Uterus (tissue), 4 donors: Measurements from ENCODE around the gene SERPINI2. TPM values are rescaled to one million over a fixed set of nuclear protein-coding genes. Genes with fewer than 3 reads are reported as not detected.

Experiments used
- DNase-seq, 2 donors: peaks; one replicate each; pipeline ENCODE4 v3.0.0-alpha.2; 2019 to 2020
- H3K27ac ChIP-seq, 2 donors: fragments of 200-600 bp; sonication (generic); 1 replicate in 1 of 2; 2 replicates in 1 of 2; pipeline ENCODE4 v1.5.1; 2016 to 2018
- H3K27me3 ChIP-seq, 2 donors: fragments of 200-600 bp; sonication (generic); one replicate each; pipeline ENCODE4 v1.5.1; 2018 to 2019; ENCODE audit warnings: control low read depth in 1 of 2
- H3K36me3 ChIP-seq, 2 donors: fragments of 200-600 bp; sonication (generic); one replicate each; pipeline ENCODE4 v1.5.1; 2019; ENCODE audit warnings: control low read depth in 1 of 2
- H3K4me1 ChIP-seq, 2 donors: fragments of 200-600 bp; sonication (generic); one replicate each; pipeline ENCODE4 v1.5.1; 2018 to 2019; ENCODE audit warnings: control low read depth in 1 of 2
- H3K4me3 ChIP-seq, 2 donors: fragments of 200-600 bp; sonication (generic); 1 replicate in 1 of 2; 2 replicates in 1 of 2; pipeline ENCODE4 v1.5.1; 2018 to 2019; ENCODE audit warnings: mild to moderate bottlenecking in 1 of 2
- H3K9me3 ChIP-seq, 2 donors: fragments of 200-600 bp; sonication (generic); one replicate each; pipeline ENCODE4 v1.5.1; 2019; ENCODE audit warnings: control low read depth in 1 of 2
- POLR2A ChIP-seq, 2 donors: fragments of 450-650 bp; IDR thresholded peaks; one replicate each; pipeline ENCODE4 v1.6.1; 2016; ENCODE audit warnings: antibody characterized with exemption in 2 of 2, mild to moderate bottlenecking in 1 of 2, moderate library complexity in 1 of 2
- intact Hi-C: fragments of 100-400 bp; cut with DNase I; formaldehyde crosslinking; loops from one replicate; pipeline ENCODE4 v1.15.1; 2023; ENCODE audit warnings: low total_unique reads
- total RNA-seq, 4 donors: library from RNA; depleted of rRNA in 3 of 4; stranded (reverse); fragments of >200 nt in 3 of 4; gene quantifications; one replicate each; pipeline versions ENCODE4 v1.1.0 to v1.2.4, GENCODE V29; 2014 to 2023
- TF ChIP-seq, protein P1 (sequence below), 4 experiments: fragments of 200-600 bp in 2 of 4; fragments of 450-650 bp in 2 of 4; sonication (generic) in 2 of 4; IDR thresholded peaks; one replicate each; pipeline ENCODE4 v1.5.1; 2016 to 2019; ENCODE audit warnings: antibody characterized with exemption in 4 of 4, mild to moderate bottlenecking in 2 of 4, moderate library complexity in 1 of 4
- donor health status: DM: yes; HTN: yes; CAD: no.

Gene SERPINI2
- total RNA-seq, 4 donors from 2014 or later: 1.4 TPM; not detected in 3

- TF ChIP-seq, protein P1, sequence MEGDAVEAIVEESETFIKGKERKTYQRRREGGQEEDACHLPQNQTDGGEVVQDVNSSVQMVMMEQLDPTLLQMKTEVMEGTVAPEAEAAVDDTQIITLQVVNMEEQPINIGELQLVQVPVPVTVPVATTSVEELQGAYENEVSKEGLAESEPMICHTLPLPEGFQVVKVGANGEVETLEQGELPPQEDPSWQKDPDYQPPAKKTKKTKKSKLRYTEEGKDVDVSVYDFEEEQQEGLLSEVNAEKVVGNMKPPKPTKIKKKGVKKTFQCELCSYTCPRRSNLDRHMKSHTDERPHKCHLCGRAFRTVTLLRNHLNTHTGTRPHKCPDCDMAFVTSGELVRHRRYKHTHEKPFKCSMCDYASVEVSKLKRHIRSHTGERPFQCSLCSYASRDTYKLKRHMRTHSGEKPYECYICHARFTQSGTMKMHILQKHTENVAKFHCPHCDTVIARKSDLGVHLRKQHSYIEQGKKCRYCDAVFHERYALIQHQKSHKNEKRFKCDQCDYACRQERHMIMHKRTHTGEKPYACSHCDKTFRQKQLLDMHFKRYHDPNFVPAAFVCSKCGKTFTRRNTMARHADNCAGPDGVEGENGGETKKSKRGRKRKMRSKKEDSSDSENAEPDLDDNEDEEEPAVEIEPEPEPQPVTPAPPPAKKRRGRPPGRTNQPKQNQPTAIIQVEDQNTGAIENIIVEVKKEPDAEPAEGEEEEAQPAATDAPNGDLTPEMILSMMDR (IDR thresholded peaks at IDR 0.05): no peak
- TF ChIP-seq POLR2A (IDR thresholded peaks at IDR 0.05): no peak
- Histone ChIP-seq H3K9me3 (no peaks in the 10 kb centered on the region), H3K27ac (no peak overlapping the region), H3K36me3 (no peaks in the 10 kb centered on the region), H3K4me1 (no peaks in the 10 kb centered on the region), H3K4me3 (no peak overlapping the region), H3K27me3 (no peaks in the 10 kb centered on the region)
- intact Hi-C loops: no loop called here
- DNase-seq: no peak
Measured at GRCh38 chr3:167501941-167502340, 28.1 kb upstream of the SERPINI2 start.

- Histone ChIP-seq H3K9me3 (no peaks in the 10 kb centered on the region), H3K27ac (no peak overlapping the region), H3K4me3 (no peak overlapping the region), H3K4me1 (no peaks in the 10 kb centered on the region), H3K27me3 (no peaks in the 10 kb centered on the region), H3K36me3 (no peaks in the 10 kb centered on the region)
- DNase-seq: no peak
- no peak for TF ChIP-seq POLR2A (IDR thresholded peaks at IDR 0.05)
- TF ChIP-seq, protein P1 (IDR thresholded peaks at IDR 0.05): no peak
- intact Hi-C loops: no loop called here
Measured at GRCh38 chr3:167497903-167498302, 24.1 kb upstream of the SERPINI2 start.

DNA sequence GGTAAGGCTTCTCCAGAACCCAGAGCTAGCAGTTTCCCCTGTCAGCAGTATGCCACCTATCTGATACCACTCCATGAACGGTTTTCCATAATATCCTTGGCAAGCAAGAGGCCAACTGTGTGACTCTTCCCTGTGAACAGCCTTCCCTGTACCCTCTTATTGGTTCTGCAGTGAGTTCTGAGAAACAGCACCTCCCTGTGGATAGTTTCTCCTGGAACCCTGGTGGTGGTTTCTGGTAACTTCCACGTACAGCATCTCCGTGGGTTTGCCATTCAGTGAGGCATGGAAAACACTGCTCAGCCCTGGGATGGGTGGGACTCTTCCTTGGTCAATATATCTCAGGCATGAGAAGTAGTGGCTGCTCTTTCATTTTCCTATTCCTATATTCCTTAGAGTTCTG lies 19.4 kb upstream of the SERPINI2 start:
- H3K4me3 ChIP-seq: no peak overlapping the region
- H3K9me3 ChIP-seq: no peaks in the 10 kb centered on the region
- H3K36me3 ChIP-seq: no peaks in the 10 kb centered on the region
- H3K4me1 ChIP-seq: no peaks in the 10 kb centered on the region
- intact Hi-C loops: no loop called here
- H3K27me3 ChIP-seq: no peaks in the 10 kb centered on the region
- H3K27ac ChIP-seq: no peak overlapping the region
- DNase-seq: no peak
- TF ChIP-seq, protein P1 (IDR thresholded peaks at IDR 0.05): no peak
- no peak for TF ChIP-seq POLR2A (IDR thresholded peaks at IDR 0.05)

DNA sequence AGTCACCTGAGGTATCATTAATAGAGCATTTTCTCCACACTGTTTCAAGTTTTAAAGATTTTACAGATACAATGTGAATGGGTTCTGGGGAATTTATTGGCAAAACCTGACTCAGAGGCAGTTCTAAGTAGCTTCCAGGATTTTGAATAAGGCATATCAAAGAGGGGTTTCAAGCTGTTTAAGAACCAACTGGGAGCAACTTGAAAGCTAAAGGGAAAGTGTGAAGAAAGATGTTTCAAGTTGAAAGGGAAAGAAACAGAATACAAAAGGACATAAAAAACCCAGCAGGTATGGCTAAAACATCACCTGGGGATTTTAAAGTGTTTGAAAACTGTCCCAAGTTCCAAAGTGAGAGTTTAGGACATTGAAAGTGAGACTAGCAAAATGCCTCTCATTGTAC lies 17.8 kb upstream of the SERPINI2 start:
- Histone ChIP-seq H3K27me3 (no peaks in the 10 kb centered on the region), H3K36me3 (no peaks in the 10 kb centered on the region), H3K4me1 (no peaks in the 10 kb centered on the region), H3K9me3 (no peaks in the 10 kb centered on the region), H3K27ac (no peak overlapping the region), H3K4me3 (no peak overlapping the region)
- DNase-seq: no peak
- intact Hi-C loops: no loop called here
- no peak for TF ChIP-seq POLR2A (IDR thresholded peaks at IDR 0.05)
- TF ChIP-seq, protein P1 (IDR thresholded peaks at IDR 0.05): no peak

GRCh38 chr3:167489571-167489970 lies 15.7 kb upstream of the SERPINI2 start:
- no peak for DNase-seq
- Histone ChIP-seq H3K27ac (no peak overlapping the region), H3K36me3 (no peaks in the 10 kb centered on the region), H3K27me3 (no peaks in the 10 kb centered on the region), H3K4me3 (no peak overlapping the region), H3K9me3 (no peaks in the 10 kb centered on the region), H3K4me1 (no peaks in the 10 kb centered on the region)
- intact Hi-C loops: no loop called here
- TF ChIP-seq POLR2A (IDR thresholded peaks at IDR 0.05): no peak
- TF ChIP-seq, protein P1 (IDR thresholded peaks at IDR 0.05): no peak
